ENCODE results near the gene REST. TPM values are rescaled to one million over a fixed set of nuclear protein-coding genes. Genes with fewer than 3 reads are reported as not detected.
"Not testable (repeated sequence)": the region's sequence is repeated elsewhere in the genome, so short reads cannot be mapped to it uniquely, and the experiment has no call there.

The REST gene
- 10 to 100 TPM; 54.1 to 58.3 (median 55.1) TPM for polyA plus RNA-seq (ENCODE audit: insufficient read length in 3 of 3)

GRCh38 chr4:56907489-56908205 lies at the start of gene REST:
Gene REST (plus strand): TSS chr4:56907900. CDS start chr4:56910639, 2,739 bp downstream.
- DNase-seq (ENCODE audit: low read depth in 3 of 3, low spot score in 2 of 3), result peak in 2 of 3 donors; percentile 48 to 52

GRCh38 chr4:56859841-56860240 lies 47.9 kb upstream of the REST start:
- no peak for DNase-seq (ENCODE audit: low read depth in 3 of 3, low spot score in 2 of 3)

- no peak for DNase-seq (ENCODE audit: low read depth in 3 of 3, low spot score in 2 of 3)
Measured at GRCh38 chr4:56860781-56861180, 46.9 kb upstream of the REST start.

GRCh38 chr4:56861360-56861759 lies 46.3 kb upstream of the REST start:
- DNase-seq (ENCODE audit: low read depth in 3 of 3, low spot score in 2 of 3), result no peak

GRCh38 chr4:56863441-56864139 lies 44.1 kb upstream of the REST start:
- DNase-seq (ENCODE audit: low read depth in 3 of 3, low spot score in 2 of 3), result no peak

GRCh38 chr4:56870946-56871345 lies 36.8 kb upstream of the REST start:
- no peak for DNase-seq (ENCODE audit: low read depth in 3 of 3, low spot score in 2 of 3)

GRCh38 chr4:56871371-56871866 lies 36.3 kb upstream of the REST start:
- no peak for DNase-seq (ENCODE audit: low read depth in 3 of 3, low spot score in 2 of 3)

- DNase-seq (ENCODE audit: low read depth in 3 of 3, low spot score in 2 of 3), result no peak
Measured at GRCh38 chr4:56874166-56874565, 33.5 kb upstream of the REST start.

- no peak for DNase-seq (ENCODE audit: low read depth in 3 of 3, low spot score in 2 of 3)
Measured at GRCh38 chr4:56874923-56875322, 32.8 kb upstream of the REST start.

GRCh38 chr4:56876264-56876663 lies 31.4 kb upstream of the REST start:
- DNase-seq (ENCODE audit: low read depth in 3 of 3, low spot score in 2 of 3), result no peak

GRCh38 chr4:56879996-56880395 lies 27.7 kb upstream of the REST start:
- no peak for DNase-seq (ENCODE audit: low read depth in 3 of 3, low spot score in 2 of 3)

- DNase-seq (ENCODE audit: low read depth in 3 of 3, low spot score in 2 of 3), result no peak
Measured at GRCh38 chr4:56880572-56880971, 27.1 kb upstream of the REST start.

GRCh38 chr4:56884511-56884910 lies 23.2 kb upstream of the REST start:
- DNase-seq (ENCODE audit: low read depth in 3 of 3, low spot score in 2 of 3), result not testable (repeated sequence)

GRCh38 chr4:56892691-56893090 lies 15.0 kb upstream of the REST start:
- DNase-seq (ENCODE audit: low read depth in 3 of 3, low spot score in 2 of 3), result no peak

- DNase-seq (ENCODE audit: low read depth in 3 of 3, low spot score in 2 of 3), result not testable (repeated sequence)
Measured at GRCh38 chr4:56897842-56898241, 9.9 kb upstream of the REST start.

- not testable (repeated sequence) for DNase-seq (ENCODE audit: low read depth in 3 of 3, low spot score in 2 of 3)
Measured at GRCh38 chr4:56900186-56900585, 7.5 kb upstream of the REST start.

GRCh38 chr4:56902703-56903102 lies 5.0 kb upstream of the REST start:
- no peak for DNase-seq (ENCODE audit: low read depth in 3 of 3, low spot score in 2 of 3)

- no peak for DNase-seq (ENCODE audit: low read depth in 3 of 3, low spot score in 2 of 3)
Measured at GRCh38 chr4:56905796-56906195, 1.9 kb upstream of the REST start.

GRCh38 chr4:56906489-56907393 lies 959 bp upstream of the REST start:
- DNase-seq (ENCODE audit: low read depth in 3 of 3, low spot score in 2 of 3), result no peak

GRCh38 chr4:56908206-56909085 lies 746 bp downstream of the REST start:
- peak in 2 of 3 donors; percentile 45 to 63 for DNase-seq (ENCODE audit: low read depth in 3 of 3, low spot score in 2 of 3)

All from right renal cortex interstitium (tissue), 3 donors.